Measurements from ENCODE around the gene POU2AF3. TPM values are rescaled to one million over a fixed set of nuclear protein-coding genes. Genes with fewer than 3 reads are reported as not detected.

Gene POU2AF3
- total RNA-seq, 1 donor from 2014 or later: 4.2 TPM

- Mint-ChIP-seq H3K27ac (no peak overlapping the region), H3K4me1 (ENCODE audit: low read depth) (peaks cover 23% of the 10 kb centered on the region), H3K36me3 (ENCODE audit: insufficient read depth) (no peaks in the 10 kb centered on the region), H3K9me3 (ENCODE audit: low read depth) (no peaks in the 10 kb centered on the region), H3K4me3 (ENCODE audit: low read depth) (no peak overlapping the region), H3K27me3 (peaks cover 4% of the 10 kb centered on the region)
- no peak for TF ChIP-seq CTCF (IDR thresholded peaks at IDR 0.05; ENCODE audit: unreplicated experiment)
- no peak for DNase-seq (ENCODE audit: low spot score, unreplicated experiment)
Measured at GRCh38 chr11:111330234-111330893, 32.0 kb downstream of the POU2AF3 start.

GRCh38 chr11:111331711-111332479, 33.5 kb downstream of the POU2AF3 start:
- H3K27ac Mint-ChIP-seq: no peak overlapping the region
- H3K27me3 Mint-ChIP-seq: no peaks in the 10 kb centered on the region
- H3K9me3 Mint-ChIP-seq (ENCODE audit: low read depth): no peaks in the 10 kb centered on the region
- H3K4me3 Mint-ChIP-seq (ENCODE audit: low read depth): no peak overlapping the region
- no peak for TF ChIP-seq CTCF (IDR thresholded peaks at IDR 0.05; ENCODE audit: unreplicated experiment)
- DNase-seq (ENCODE audit: low spot score, unreplicated experiment): no peak
- H3K4me1 Mint-ChIP-seq (ENCODE audit: low read depth): peaks cover 26% of the 10 kb centered on the region
- H3K36me3 Mint-ChIP-seq (ENCODE audit: insufficient read depth): no peaks in the 10 kb centered on the region

- no peak for DNase-seq (ENCODE audit: low spot score, unreplicated experiment)
- no peaks in the 10 kb centered on the region for H3K27me3 Mint-ChIP-seq
- H3K9me3 Mint-ChIP-seq (ENCODE audit: low read depth): peaks cover 5% of the 10 kb centered on the region
- TF ChIP-seq CTCF (IDR thresholded peaks at IDR 0.05; ENCODE audit: unreplicated experiment): no peak
- H3K27ac Mint-ChIP-seq: peak overlapping the region; percentile 75
- H3K4me3 Mint-ChIP-seq (ENCODE audit: low read depth): peak overlapping the region; percentile 32
- peaks cover 26% of the 10 kb centered on the region for H3K4me1 Mint-ChIP-seq (ENCODE audit: low read depth)
- peaks cover 2% of the 10 kb centered on the region for H3K36me3 Mint-ChIP-seq (ENCODE audit: insufficient read depth)
Measured at GRCh38 chr11:111334532-111335502, 36.5 kb downstream of the POU2AF3 start.

- H3K27ac Mint-ChIP-seq: no peak overlapping the region
- DNase-seq (ENCODE audit: low spot score, unreplicated experiment): no peak
- H3K27me3 Mint-ChIP-seq: no peaks in the 10 kb centered on the region
- H3K4me3 Mint-ChIP-seq (ENCODE audit: low read depth): no peak overlapping the region
- no peak for TF ChIP-seq CTCF (IDR thresholded peaks at IDR 0.05; ENCODE audit: unreplicated experiment)
- H3K9me3 Mint-ChIP-seq (ENCODE audit: low read depth): peaks cover 8% of the 10 kb centered on the region
- H3K4me1 Mint-ChIP-seq (ENCODE audit: low read depth): peaks cover 26% of the 10 kb centered on the region
- H3K36me3 Mint-ChIP-seq (ENCODE audit: insufficient read depth): peaks cover 2% of the 10 kb centered on the region
Measured at GRCh38 chr11:111335549-111335948, 37.2 kb downstream of the POU2AF3 start.

GRCh38 chr11:111336062-111336461, 37.7 kb downstream of the POU2AF3 start:
- Mint-ChIP-seq H3K4me3 (ENCODE audit: low read depth) (no peak overlapping the region), H3K36me3 (ENCODE audit: insufficient read depth) (peaks cover 2% of the 10 kb centered on the region), H3K9me3 (ENCODE audit: low read depth) (peaks cover 8% of the 10 kb centered on the region), H3K4me1 (ENCODE audit: low read depth) (peaks cover 26% of the 10 kb centered on the region), H3K27me3 (no peaks in the 10 kb centered on the region), H3K27ac (no peak overlapping the region)
- TF ChIP-seq CTCF (IDR thresholded peaks at IDR 0.05; ENCODE audit: unreplicated experiment): no peak
- DNase-seq (ENCODE audit: low spot score, unreplicated experiment): no peak
